H1 (cell line): ENCODE results near the gene TFCP2L1.

Source experiments
- EZH2 ChIP-seq: fragments of 200-600 bp; sonication (generic); IDR thresholded peaks from 2 replicates; pipeline ENCODE4 v1.7.1; 2012; ENCODE audit warnings: low read depth, mild to moderate bottlenecking, moderate library complexity, low read length, inconsistent platforms; ENCODE audit not compliant: severe bottlenecking
- HDAC2 ChIP-seq, 2 experiments: fragments of 300-600 bp in 1 of 2; sonication (generic) in 1 of 2; IDR thresholded peaks; 2 replicates each; pipeline ENCODE4 v1.6.1; 2011 to 2012; ENCODE audit warnings: low read depth in 2 of 2, low read length in 2 of 2, mild to moderate bottlenecking in 2 of 2, moderate library complexity in 2 of 2, borderline replicate concordance in 1 of 2, inconsistent platforms in 1 of 2
- JUN ChIP-seq: IDR thresholded peaks from 2 replicates; pipeline ENCODE4 v1.6.1; 2011; ENCODE audit warnings: low read depth, mild to moderate bottlenecking, improper control_type of control experiment, low read length
- POLR2A ChIP-seq, 2 experiments: IDR thresholded peaks; 1 replicate in 1 of 2; 2 replicates in 1 of 2; pipeline ENCODE4 v1.6.1; 2011; ENCODE audit warnings: low read depth in 2 of 2, low read length in 2 of 2, mild to moderate bottlenecking in 2 of 2; ENCODE audit errors: control extremely low read depth in 1 of 2
- RBBP5 ChIP-seq: IDR thresholded peaks from 2 replicates; pipeline ENCODE4 v1.7.1; 2012; ENCODE audit warnings: low read depth, mild to moderate bottlenecking, inconsistent platforms, low read length, moderate library complexity, borderline replicate concordance
- ZNF274 ChIP-seq: IDR thresholded peaks from 2 replicates; pipeline ENCODE4 v1.7.0; 2012; ENCODE audit warnings: low read length, borderline replicate concordance; ENCODE audit errors: extremely low read depth
- TF ChIP-seq, protein P1 (sequence below), 3 experiments: IDR thresholded peaks; 1 replicate in 2 of 3; 2 replicates in 1 of 3; pipeline versions ENCODE4 v1.5.1 to v1.6.1; 2011; ENCODE audit warnings: low read length in 3 of 3, mild to moderate bottlenecking in 3 of 3, inconsistent platforms in 2 of 3, low read depth in 1 of 3, moderate library complexity in 1 of 3; ENCODE audit not compliant: insufficient read depth in 1 of 3; ENCODE audit errors: control extremely low read depth in 1 of 3

DNA sequence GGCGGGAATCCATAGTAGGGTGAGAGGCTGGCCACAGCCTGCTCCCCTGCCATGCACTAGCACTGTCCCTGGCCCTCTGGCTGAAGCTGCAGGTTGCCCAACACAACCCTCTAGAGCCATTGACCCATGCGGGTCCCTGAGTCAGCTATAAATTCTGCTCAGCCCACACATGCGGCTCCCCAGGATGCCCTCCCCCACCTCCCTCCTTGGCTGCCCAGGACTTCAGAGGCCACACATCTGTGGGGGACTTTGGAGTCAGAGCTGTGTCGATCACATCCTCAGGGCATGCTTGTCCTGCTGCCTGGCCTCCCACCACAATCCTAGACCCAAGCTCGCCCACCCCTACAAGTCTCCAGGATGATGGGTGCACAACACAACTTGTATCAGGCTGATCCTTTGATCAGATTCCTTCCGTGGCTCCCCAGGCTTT, 97.0 kb downstream of the TFCP2L1 start:
- TF ChIP-seq EZH2 (no peak), RBBP5 (no peak), JUN (no peak), ZNF274 (no peak), HDAC2 (IDR thresholded peaks at IDR 0.05; ENCODE audit: borderline replicate concordance in 1 of 2, low read depth in 2 of 2, low read length in 2 of 2) (no peak), POLR2A (IDR thresholded peaks at IDR 0.05; ENCODE audit: control extremely low read depth in 1 of 2, low read depth in 2 of 2, low read length in 2 of 2) (no peak)
- TF ChIP-seq, protein P1, sequence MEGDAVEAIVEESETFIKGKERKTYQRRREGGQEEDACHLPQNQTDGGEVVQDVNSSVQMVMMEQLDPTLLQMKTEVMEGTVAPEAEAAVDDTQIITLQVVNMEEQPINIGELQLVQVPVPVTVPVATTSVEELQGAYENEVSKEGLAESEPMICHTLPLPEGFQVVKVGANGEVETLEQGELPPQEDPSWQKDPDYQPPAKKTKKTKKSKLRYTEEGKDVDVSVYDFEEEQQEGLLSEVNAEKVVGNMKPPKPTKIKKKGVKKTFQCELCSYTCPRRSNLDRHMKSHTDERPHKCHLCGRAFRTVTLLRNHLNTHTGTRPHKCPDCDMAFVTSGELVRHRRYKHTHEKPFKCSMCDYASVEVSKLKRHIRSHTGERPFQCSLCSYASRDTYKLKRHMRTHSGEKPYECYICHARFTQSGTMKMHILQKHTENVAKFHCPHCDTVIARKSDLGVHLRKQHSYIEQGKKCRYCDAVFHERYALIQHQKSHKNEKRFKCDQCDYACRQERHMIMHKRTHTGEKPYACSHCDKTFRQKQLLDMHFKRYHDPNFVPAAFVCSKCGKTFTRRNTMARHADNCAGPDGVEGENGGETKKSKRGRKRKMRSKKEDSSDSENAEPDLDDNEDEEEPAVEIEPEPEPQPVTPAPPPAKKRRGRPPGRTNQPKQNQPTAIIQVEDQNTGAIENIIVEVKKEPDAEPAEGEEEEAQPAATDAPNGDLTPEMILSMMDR (IDR thresholded peaks at IDR 0.05; ENCODE audit: control extremely low read depth in 1 of 3, insufficient read depth in 1 of 3, low read depth in 1 of 3, low read length in 3 of 3) = no peak
